KMS-11 (cell line): ENCODE measurements around the gene CAMK2N1.

Source experiments
- H2AFZ ChIP-seq: fragments of 200-600 bp; sonication (generic); 2 replicates; pipeline ENCODE4 v1.6.1; 2016; ENCODE audit warnings: antibody characterized with exemption, mixed run types, low read depth
- H3K27ac ChIP-seq: fragments of 200-600 bp; sonication (generic); 2 replicates; pipeline ENCODE4 v1.6.1; 2016; ENCODE audit warnings: mild to moderate bottlenecking, mixed run types
- H3K27me3 ChIP-seq: fragments of 200-600 bp; sonication (generic); 2 replicates; pipeline ENCODE4 v1.6.1; 2017; ENCODE audit warnings: mild to moderate bottlenecking, low read depth, mixed run types, moderate library complexity; ENCODE audit not compliant: insufficient read depth
- H3K36me3 ChIP-seq: fragments of 200-600 bp; sonication (generic); 2 replicates; pipeline ENCODE4 v1.6.1; 2017; ENCODE audit warnings: mild to moderate bottlenecking, mixed run types; ENCODE audit not compliant: insufficient read depth
- H3K4me1 ChIP-seq: fragments of 200-600 bp; sonication (generic); 2 replicates; pipeline ENCODE4 v1.6.1; 2016; ENCODE audit warnings: mild to moderate bottlenecking, low read depth, mixed run types; ENCODE audit not compliant: poor library complexity, severe bottlenecking
- H3K4me2 ChIP-seq: fragments of 200-600 bp; sonication (generic); 2 replicates; pipeline ENCODE4 v1.7.0; 2016; ENCODE audit warnings: mild to moderate bottlenecking, mixed run types
- H3K4me3 ChIP-seq: fragments of 200-600 bp; sonication (generic); IDR thresholded peaks from 2 replicates; pipeline ENCODE4 v1.6.1; 2017; ENCODE audit warnings: low read depth, low read length, mixed read lengths; ENCODE audit not compliant: insufficient read depth
- H3K79me2 ChIP-seq: fragments of 200-600 bp; sonication (generic); 2 replicates; pipeline ENCODE4 v1.6.1; 2016; ENCODE audit warnings: low read depth, mixed run types; ENCODE audit not compliant: insufficient read depth
- H3K9ac ChIP-seq: fragments of 200-600 bp; sonication (generic); 2 replicates; pipeline ENCODE4 v1.6.1; 2016; ENCODE audit warnings: mild to moderate bottlenecking, mixed run types
- H4K20me1 ChIP-seq: fragments of 200-600 bp; sonication (generic); 2 replicates; pipeline ENCODE4 v1.6.1; 2016; ENCODE audit warnings: mild to moderate bottlenecking, mixed run types; ENCODE audit not compliant: insufficient read depth
- CTCF ChIP-seq: fragments of 200-600 bp; sonication (generic); conservative IDR thresholded peaks from 2 replicates; pipeline ENCODE4 v1.6.1; 2017; ENCODE audit warnings: low read depth, mild to moderate bottlenecking, antibody characterized with exemption, low read length, moderate library complexity, mixed read lengths

The CAMK2N1 gene

GRCh38 chr1:20462397-20462796, 23.6 kb downstream of the CAMK2N1 start:
- H2AFZ ChIP-seq: no peak overlapping the region
- peaks cover 40% of the 10 kb centered on the region; the same call in 1 of the 2 replicates for H3K27me3 ChIP-seq
- H3K27ac ChIP-seq: no peak overlapping the region
- H3K9ac ChIP-seq: no peak overlapping the region
- H3K4me2 ChIP-seq: no peak overlapping the region
- H3K79me2 ChIP-seq: no peaks in the 10 kb centered on the region
- no peak overlapping the region for H3K4me3 ChIP-seq
- no peaks in the 10 kb centered on the region for H3K36me3 ChIP-seq
- no peak for TF ChIP-seq CTCF
- H3K4me1 ChIP-seq: no peaks in the 10 kb centered on the region
- no peaks in the 10 kb centered on the region for H4K20me1 ChIP-seq

- H3K4me2 ChIP-seq: no peak overlapping the region
- H2AFZ ChIP-seq: no peak overlapping the region
- H3K4me1 ChIP-seq: no peaks in the 10 kb centered on the region
- peaks cover 46% of the 10 kb centered on the region for H3K27me3 ChIP-seq
- no peak overlapping the region for H3K27ac ChIP-seq
- TF ChIP-seq CTCF: no peak
- H3K4me3 ChIP-seq: no peak overlapping the region
- no peaks in the 10 kb centered on the region for H3K79me2 ChIP-seq
- H3K36me3 ChIP-seq: no peaks in the 10 kb centered on the region
- no peaks in the 10 kb centered on the region for H4K20me1 ChIP-seq
- H3K9ac ChIP-seq: no peak overlapping the region
Measured at GRCh38 chr1:20458717-20459116, 27.3 kb downstream of the CAMK2N1 start.

GRCh38 chr1:20454004-20454403, 32.0 kb downstream of the CAMK2N1 start:
- H3K4me1 ChIP-seq: no peaks in the 10 kb centered on the region
- H4K20me1 ChIP-seq: no peaks in the 10 kb centered on the region
- peaks cover 44% of the 10 kb centered on the region for H3K27me3 ChIP-seq
- H3K4me2 ChIP-seq: no peak overlapping the region
- no peak overlapping the region for H3K4me3 ChIP-seq
- no peak overlapping the region for H3K9ac ChIP-seq
- H3K27ac ChIP-seq: no peak overlapping the region
- no peak for TF ChIP-seq CTCF
- no peak overlapping the region for H2AFZ ChIP-seq
- no peaks in the 10 kb centered on the region for H3K36me3 ChIP-seq
- no peaks in the 10 kb centered on the region for H3K79me2 ChIP-seq

GRCh38 chr1:20449735-20450311, 36.2 kb downstream of the CAMK2N1 start:
- no peak overlapping the region for H2AFZ ChIP-seq
- no peak overlapping the region for H3K4me3 ChIP-seq
- TF ChIP-seq CTCF: no peak
- H4K20me1 ChIP-seq: no peaks in the 10 kb centered on the region
- H3K79me2 ChIP-seq: no peaks in the 10 kb centered on the region
- H3K9ac ChIP-seq: no peak overlapping the region
- no peak overlapping the region for H3K27ac ChIP-seq
- no peak overlapping the region for H3K4me2 ChIP-seq
- no peaks in the 10 kb centered on the region for H3K36me3 ChIP-seq
- no peaks in the 10 kb centered on the region for H3K4me1 ChIP-seq
- peaks cover 38% of the 10 kb centered on the region; the same call in 1 of the 2 replicates for H3K27me3 ChIP-seq
